Measurements from ENCODE around the gene GDI1.

- TF ChIP-seq CTCF (IDR thresholded peaks at IDR 0.05) (no peak), POLR2AphosphoS5 (IDR thresholded peaks at IDR 0.05) (no peak), POLR2A (IDR thresholded peaks at IDR 0.05) (no peak)
Observed at GRCh38 chrX:154473683-154474082, 36.7 kb downstream of the GDI1 start.

Data from breast epithelium (tissue), 3 donors.